Activated T-helper 9 cell treated with anti-CD3 and anti-CD28 coated beads, Interleukin-2, amount 50 U/mL, for 16 hours (primary cell): ENCODE data around the gene ATF4.

Experiments used
- DNase-seq: peaks from one replicate; pipeline ENCODE4 v3.0.0-alpha.2; 2020; ENCODE audit warnings: low read depth

ATF4 gene

DNA sequence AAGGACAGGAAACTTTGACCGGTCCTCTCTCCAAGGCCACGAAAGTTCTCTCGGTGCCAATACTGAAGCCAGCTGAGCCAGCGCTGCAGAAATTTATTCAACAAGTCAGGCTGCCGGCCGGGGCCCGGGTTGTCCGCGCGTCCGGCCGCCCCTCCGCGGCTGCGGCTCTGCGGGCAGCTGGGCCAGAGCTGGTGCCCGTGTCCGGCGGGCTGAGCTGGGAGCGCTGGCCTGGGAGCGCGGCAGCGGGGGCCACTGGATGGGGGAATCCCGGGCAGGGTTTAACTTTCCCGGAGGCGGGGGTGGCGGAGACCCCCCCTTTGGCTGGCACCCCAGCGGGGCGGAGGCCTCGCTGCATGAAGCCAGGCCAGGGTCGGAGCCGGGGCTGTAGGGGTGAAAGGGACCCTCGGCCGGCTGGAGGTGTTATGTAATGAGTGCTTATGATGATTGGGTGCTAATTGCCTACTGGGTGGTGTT is 37.9 kb downstream of the ATF4 start:
- DNase-seq = no peak

- no peak for DNase-seq
These were observed 38.6 kb downstream of the ATF4 start for GRCh38 chr22:39558950-39559349.

DNA sequence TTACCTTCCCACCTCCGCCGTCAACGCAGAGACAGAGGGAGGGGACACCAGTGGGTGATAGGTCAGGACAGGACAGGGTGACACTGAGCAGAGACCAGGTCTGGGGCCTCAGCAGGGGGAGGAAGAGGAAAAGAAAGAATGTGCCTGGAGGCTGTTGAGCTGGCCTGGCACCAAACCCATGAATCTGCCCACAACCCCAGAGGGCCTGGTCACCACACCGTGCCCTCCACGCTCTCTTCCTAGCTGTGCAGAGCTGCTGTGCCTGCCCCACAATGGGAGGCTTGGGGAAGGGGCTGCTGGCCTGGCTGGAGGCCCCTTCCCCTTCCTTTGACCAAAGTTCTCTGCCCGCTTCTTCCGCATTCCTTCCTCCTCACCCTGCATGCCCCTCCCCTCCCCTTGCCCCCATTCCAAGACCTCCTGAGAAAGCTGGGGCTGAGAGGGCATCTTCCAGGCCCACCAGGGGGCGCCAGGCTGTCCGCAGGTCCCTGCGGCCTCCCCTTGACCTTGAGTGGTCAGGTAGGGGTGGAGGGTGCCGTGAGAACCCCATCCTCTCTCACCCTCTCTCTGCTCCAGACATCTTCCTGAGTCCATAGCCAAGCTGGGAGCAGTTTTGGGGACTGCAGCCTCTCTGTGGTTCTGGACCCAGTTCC is 39.2 kb downstream of the ATF4 start:
- no peak for DNase-seq

DNA sequence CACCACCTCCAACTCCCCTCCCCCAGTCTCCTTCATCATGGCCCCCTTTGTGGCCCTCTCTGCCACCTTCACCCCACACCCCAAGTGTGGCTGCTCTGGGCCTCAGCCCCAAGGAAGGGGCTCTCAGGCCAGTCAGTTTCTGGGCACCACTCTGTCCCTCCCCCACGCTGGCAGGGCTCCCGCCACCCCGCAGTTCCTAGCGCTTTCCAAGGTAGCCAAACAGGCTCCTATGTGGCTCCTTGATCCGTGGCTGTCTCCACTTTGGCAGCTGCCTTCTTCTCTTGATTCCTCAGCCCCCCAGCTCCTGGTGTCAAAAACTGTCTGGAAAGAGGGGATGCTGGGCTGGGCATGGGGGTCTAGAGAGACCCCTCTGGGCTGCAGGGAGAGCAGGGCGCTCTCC is 39.8 kb downstream of the ATF4 start:
- DNase-seq = no peak

- no peak for DNase-seq
These were observed 42.6 kb downstream of the ATF4 start for GRCh38 chr22:39562839-39563489.

GRCh38 chr22:39563571-39564428 is 43.4 kb downstream of the ATF4 start:
- no peak for DNase-seq

- no peak for DNase-seq
These were observed 45.1 kb downstream of the ATF4 start for GRCh38 chr22:39565414-39565944.

- no peak for DNase-seq
These were observed 47.0 kb downstream of the ATF4 start for GRCh38 chr22:39567135-39567946.

GRCh38 chr22:39568278-39568981 is 48.1 kb downstream of the ATF4 start:
- no peak for DNase-seq

- no peak for DNase-seq
These were observed 48.7 kb downstream of the ATF4 start for GRCh38 chr22:39569066-39569465.

GRCh38 chr22:39570226-39570625 is 49.9 kb downstream of the ATF4 start:
- no peak for DNase-seq

DNA sequence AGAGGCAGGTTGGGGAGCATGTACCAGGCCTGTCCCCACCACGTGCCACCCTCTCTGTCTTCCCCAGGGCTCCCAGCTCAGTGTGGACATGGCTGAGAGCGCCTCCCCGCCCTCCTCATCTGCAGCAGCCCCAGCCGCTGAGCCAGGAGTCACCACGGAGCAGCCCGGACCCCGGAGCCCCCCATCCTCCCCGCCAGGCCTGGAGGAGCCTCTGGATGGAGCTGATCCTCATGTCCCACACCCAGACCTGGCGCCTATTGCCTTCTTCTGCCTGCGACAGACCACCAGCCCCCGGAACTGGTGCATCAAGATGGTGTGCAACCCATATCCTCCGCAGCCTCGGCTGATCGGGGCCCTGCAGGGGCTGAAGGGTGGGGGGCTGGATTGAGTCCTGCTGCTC is 50.3 kb downstream of the ATF4 start, which contains the start of gene CACNA1I:
Gene CACNA1I, plus strand, starts transcription at position 89 of the 400 bp plus-strand sequence. Its CDS starts 0 bp downstream, at position 89.
- DNase-seq = no peak

DNA sequence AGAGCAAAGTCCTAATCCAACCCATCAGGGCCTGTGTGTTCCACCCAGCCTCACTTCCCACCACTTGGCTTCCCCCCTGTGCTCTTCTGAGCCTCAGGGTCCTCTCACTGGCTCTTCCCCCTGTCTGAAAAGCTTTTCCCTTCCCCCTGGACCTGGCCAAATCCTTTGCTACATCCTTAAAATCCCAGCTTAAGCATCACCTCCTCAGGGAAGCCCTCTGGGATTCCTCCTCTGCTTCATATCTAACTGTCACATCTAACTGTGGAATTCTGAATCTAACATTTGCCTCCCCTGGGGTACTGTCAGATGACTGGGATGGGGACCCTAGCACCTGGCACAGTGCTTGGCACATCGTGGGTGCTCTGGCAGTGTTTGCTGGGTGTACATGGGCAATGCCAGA is 51.2 kb downstream of the ATF4 start:
- DNase-seq = no peak
